ENCODE measurements around the gene DMD. TPM values are rescaled to one million over a fixed set of nuclear protein-coding genes. Genes with fewer than 3 reads are reported as not detected.

DMD gene
- polyA plus RNA-seq, 1 donor from 2014 or later: 21.6 TPM

DNA sequence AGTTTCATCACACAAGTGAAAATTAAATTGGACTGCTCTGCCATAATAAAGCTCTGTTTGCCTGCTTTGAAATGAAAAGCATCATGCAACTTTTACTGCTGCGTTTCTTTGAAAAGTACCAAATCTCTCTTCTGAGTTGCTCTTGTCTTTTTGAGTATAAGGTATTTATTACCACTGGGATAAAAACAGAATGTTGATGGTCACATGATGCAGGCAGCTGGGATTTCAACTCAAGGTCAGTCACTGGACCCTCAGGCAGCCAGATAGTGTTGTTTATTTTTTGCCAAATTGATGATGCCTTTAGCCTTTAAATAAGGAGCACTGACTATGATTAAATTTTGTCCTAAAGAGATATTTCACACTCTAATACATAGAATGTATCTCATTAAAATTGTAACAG lies 32.7 kb downstream of the DMD start:
- Histone ChIP-seq H3K79me2 (replicated peaks; ENCODE audit: insufficient read depth, low read length) (no peaks in the 10 kb centered on the region), H3F3A (ENCODE audit: insufficient read depth, low read length, poor library complexity, severe bottlenecking) (no peaks in the 10 kb centered on the region), H3K4me3 (ENCODE audit: low read length) (no peak overlapping the region), H4K20me1 (ENCODE audit: insufficient read depth) (no peaks in the 10 kb centered on the region), H3K9ac (ENCODE audit: low read length) (no peak overlapping the region), H2AFZ (ENCODE audit: low read depth, low read length) (no peak overlapping the region), H3K9me2 (ENCODE audit: insufficient read depth, low read length) (no peaks in the 10 kb centered on the region), H3K4me2 (ENCODE audit: low read length) (no peak overlapping the region), H3K36me3 (ENCODE audit: insufficient read depth, low read length) (no peaks in the 10 kb centered on the region), H3K27ac (ENCODE audit: low read length) (no peak overlapping the region), H3K27me3 (ENCODE audit: insufficient read depth, low read depth, low read length) (no peaks in the 10 kb centered on the region), H3K9me3 (ENCODE audit: low read length) (no peaks in the 10 kb centered on the region)
- no peak for TF ChIP-seq POLR2AphosphoS5 (IDR thresholded peaks at IDR 0.05)
- no peak for TF ChIP-seq EP300 (conservative IDR thresholded peaks at IDR 0.05; ENCODE audit: poor library complexity, severe bottlenecking)
- no peak for TF ChIP-seq REST (IDR thresholded peaks at IDR 0.05; ENCODE audit: borderline replicate concordance)
- TF ChIP-seq EZH2 (IDR thresholded peaks at IDR 0.05; ENCODE audit: borderline replicate concordance, insufficient read depth, low read length, poor library complexity, severe bottlenecking): no peak
- TF ChIP-seq TAF1 (IDR thresholded peaks at IDR 0.05; ENCODE audit: low read depth): no peak
- no peak for TF ChIP-seq RAD21 (conservative IDR thresholded peaks at IDR 0.05)
- TF ChIP-seq MXI1 (conservative IDR thresholded peaks at IDR 0.05; ENCODE audit: poor library complexity, severe bottlenecking): no peak
- TF ChIP-seq, protein P1, sequence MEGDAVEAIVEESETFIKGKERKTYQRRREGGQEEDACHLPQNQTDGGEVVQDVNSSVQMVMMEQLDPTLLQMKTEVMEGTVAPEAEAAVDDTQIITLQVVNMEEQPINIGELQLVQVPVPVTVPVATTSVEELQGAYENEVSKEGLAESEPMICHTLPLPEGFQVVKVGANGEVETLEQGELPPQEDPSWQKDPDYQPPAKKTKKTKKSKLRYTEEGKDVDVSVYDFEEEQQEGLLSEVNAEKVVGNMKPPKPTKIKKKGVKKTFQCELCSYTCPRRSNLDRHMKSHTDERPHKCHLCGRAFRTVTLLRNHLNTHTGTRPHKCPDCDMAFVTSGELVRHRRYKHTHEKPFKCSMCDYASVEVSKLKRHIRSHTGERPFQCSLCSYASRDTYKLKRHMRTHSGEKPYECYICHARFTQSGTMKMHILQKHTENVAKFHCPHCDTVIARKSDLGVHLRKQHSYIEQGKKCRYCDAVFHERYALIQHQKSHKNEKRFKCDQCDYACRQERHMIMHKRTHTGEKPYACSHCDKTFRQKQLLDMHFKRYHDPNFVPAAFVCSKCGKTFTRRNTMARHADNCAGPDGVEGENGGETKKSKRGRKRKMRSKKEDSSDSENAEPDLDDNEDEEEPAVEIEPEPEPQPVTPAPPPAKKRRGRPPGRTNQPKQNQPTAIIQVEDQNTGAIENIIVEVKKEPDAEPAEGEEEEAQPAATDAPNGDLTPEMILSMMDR (IDR thresholded peaks at IDR 0.05; ENCODE audit: poor library complexity, severe bottlenecking): no peak
- no peak for TF ChIP-seq SMC3 (conservative IDR thresholded peaks at IDR 0.05; ENCODE audit: poor library complexity)

DNA sequence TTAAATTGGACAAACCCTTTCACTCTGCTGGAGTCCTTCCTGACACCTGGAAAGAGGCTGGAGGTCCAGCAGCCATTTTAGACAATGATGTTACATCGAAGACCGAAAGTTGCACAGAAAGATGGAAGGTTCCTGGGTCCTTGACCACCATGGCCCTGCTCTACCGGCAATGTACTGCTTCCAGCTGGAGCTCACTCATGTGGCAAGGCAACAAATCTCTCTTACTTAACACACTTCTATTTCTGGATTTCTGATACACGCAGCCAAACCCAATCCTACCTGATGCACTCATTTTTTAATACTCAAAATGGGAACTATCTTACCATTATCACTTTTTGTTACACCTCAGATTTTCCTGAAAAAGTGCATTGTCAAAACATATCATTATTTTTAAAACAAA lies 33.1 kb downstream of the DMD start:
- Histone ChIP-seq H3K27me3 (ENCODE audit: insufficient read depth, low read depth, low read length) (no peaks in the 10 kb centered on the region), H3K9me3 (ENCODE audit: low read length) (no peaks in the 10 kb centered on the region), H4K20me1 (ENCODE audit: insufficient read depth) (no peaks in the 10 kb centered on the region), H3K4me3 (ENCODE audit: low read length) (no peak overlapping the region), H3K36me3 (ENCODE audit: insufficient read depth, low read length) (no peaks in the 10 kb centered on the region), H3K4me2 (ENCODE audit: low read length) (no peak overlapping the region), H3K9me2 (ENCODE audit: insufficient read depth, low read length) (no peaks in the 10 kb centered on the region), H3K27ac (ENCODE audit: low read length) (no peak overlapping the region), H3K9ac (ENCODE audit: low read length) (no peak overlapping the region), H3K79me2 (replicated peaks; ENCODE audit: insufficient read depth, low read length) (no peaks in the 10 kb centered on the region), H3F3A (ENCODE audit: insufficient read depth, low read length, poor library complexity, severe bottlenecking) (no peaks in the 10 kb centered on the region), H2AFZ (ENCODE audit: low read depth, low read length) (no peak overlapping the region)
- no peak for TF ChIP-seq REST (IDR thresholded peaks at IDR 0.05; ENCODE audit: borderline replicate concordance)
- TF ChIP-seq, protein P1 (IDR thresholded peaks at IDR 0.05; ENCODE audit: poor library complexity, severe bottlenecking): no peak
- no peak for TF ChIP-seq RAD21 (conservative IDR thresholded peaks at IDR 0.05)
- no peak for TF ChIP-seq SMC3 (conservative IDR thresholded peaks at IDR 0.05; ENCODE audit: poor library complexity)
- TF ChIP-seq EP300 (conservative IDR thresholded peaks at IDR 0.05; ENCODE audit: poor library complexity, severe bottlenecking): no peak
- TF ChIP-seq POLR2AphosphoS5 (IDR thresholded peaks at IDR 0.05): no peak
- no peak for TF ChIP-seq TAF1 (IDR thresholded peaks at IDR 0.05; ENCODE audit: low read depth)
- TF ChIP-seq EZH2 (IDR thresholded peaks at IDR 0.05; ENCODE audit: borderline replicate concordance, insufficient read depth, low read length, poor library complexity, severe bottlenecking): no peak
- no peak for TF ChIP-seq MXI1 (conservative IDR thresholded peaks at IDR 0.05; ENCODE audit: poor library complexity, severe bottlenecking)
